Measurements from ENCODE around the gene ATF7. TPM values are rescaled to one million over a fixed set of nuclear protein-coding genes. Genes with fewer than 3 reads are reported as not detected.
"Not testable (repeated sequence)": the region's sequence is repeated elsewhere in the genome, so short reads cannot be mapped to it uniquely, and the experiment has no call there.

The ATF7 gene
- total RNA-seq, 4 donors from 2014 or later: 22.5 to 38.3 (median 29.9) TPM

GRCh38 chr12:53611304-53611703 is 14.9 kb downstream of the ATF7 start:
- DNase-seq (ENCODE audit: low spot score) (no peak), ATAC-seq (ENCODE audit: low FRiP score) (no peak)
- TF ChIP-seq CTCF (IDR thresholded peaks at IDR 0.05): no peak

- ATAC-seq (ENCODE audit: low FRiP score): not testable (repeated sequence)
These were observed 19.5 kb downstream of the ATF7 start for GRCh38 chr12:53606688-53607087.

GRCh38 chr12:53604581-53604980 is 21.6 kb downstream of the ATF7 start:
- ATAC-seq (ENCODE audit: low FRiP score) (no peak), DNase-seq (ENCODE audit: low spot score) (no peak)
- TF ChIP-seq CTCF (IDR thresholded peaks at IDR 0.05): no peak

More at GRCh38 chr12:53606688-53607087, 19.5 kb downstream of the ATF7 start:
- not testable (repeated sequence) for DNase-seq (ENCODE audit: low spot score)

- no peak for TF ChIP-seq CTCF (IDR thresholded peaks at IDR 0.05)
- DNase-seq (ENCODE audit: low spot score) (no peak), ATAC-seq (ENCODE audit: low FRiP score) (no peak)
These were observed 22.4 kb downstream of the ATF7 start for GRCh38 chr12:53603804-53604203.

GRCh38 chr12:53603196-53603595 is 23.0 kb downstream of the ATF7 start:
- DNase-seq (ENCODE audit: low spot score) (no peak), ATAC-seq (ENCODE audit: low FRiP score) (no peak)
- no peak for TF ChIP-seq CTCF (IDR thresholded peaks at IDR 0.05)

GRCh38 chr12:53602176-53602864 is 23.9 kb downstream of the ATF7 start:
- TF ChIP-seq CTCF (IDR thresholded peaks at IDR 0.05): no peak
- no peak for DNase-seq (ENCODE audit: low spot score)
- no peak for ATAC-seq (ENCODE audit: low FRiP score)

- DNase-seq (ENCODE audit: low spot score) (no peak), ATAC-seq (ENCODE audit: low FRiP score) (no peak)
- TF ChIP-seq CTCF (IDR thresholded peaks at IDR 0.05): no peak
These were observed 24.8 kb downstream of the ATF7 start for GRCh38 chr12:53601296-53601847.
